ENCODE measurements around the gene CYB561D1.

The CYB561D1 gene

GRCh38 chr1:109481646-109482045 lies 12.2 kb upstream of the CYB561D1 start:
- Histone ChIP-seq H3K79me2 (ENCODE audit: control insufficient read depth, low read length) (peaks cover 14% of the 10 kb centered on the region), H3K4me2 (ENCODE audit: low read length) (no peak overlapping the region), H3K36me3 (ENCODE audit: control insufficient read depth, low read length) (peaks cover 10% of the 10 kb centered on the region; the same call in 1 of the 2 replicates), H3F3A (ENCODE audit: control insufficient read depth, insufficient read depth) (no peaks in the 10 kb centered on the region), H3K9me2 (replicated peaks; ENCODE audit: control insufficient read depth, low read length) (no peaks in the 10 kb centered on the region), H3K9me3 (ENCODE audit: control insufficient read depth, insufficient read depth, low read length) (no peaks in the 10 kb centered on the region), H3K27ac (ENCODE audit: low read depth, low read length) (no peak overlapping the region), H3K4me3 (ENCODE audit: low read length) (no peak overlapping the region), H4K20me1 (ENCODE audit: control insufficient read depth, insufficient read depth, low read depth, low read length) (no peaks in the 10 kb centered on the region), H3K27me3 (ENCODE audit: control insufficient read depth, low read length) (peaks cover 25% of the 10 kb centered on the region), H3K4me1 (ENCODE audit: control insufficient read depth, low read length) (peaks cover 23% of the 10 kb centered on the region)
- no peak for TF ChIP-seq EZH2phosphoT487 (IDR thresholded peaks at IDR 0.05; ENCODE audit: borderline replicate concordance, low read length)
- no peak for TF ChIP-seq CTCF (IDR thresholded peaks at IDR 0.05; ENCODE audit: low read depth, low read length, poor library complexity, severe bottlenecking)

- Histone ChIP-seq H3K27me3 (ENCODE audit: control insufficient read depth, low read length) (peaks cover 25% of the 10 kb centered on the region), H3K4me1 (ENCODE audit: control insufficient read depth, low read length) (peaks cover 23% of the 10 kb centered on the region), H3K27ac (ENCODE audit: low read depth, low read length) (no peak overlapping the region), H3K4me3 (ENCODE audit: low read length) (no peak overlapping the region), H3K79me2 (ENCODE audit: control insufficient read depth, low read length) (peaks cover 14% of the 10 kb centered on the region), H3F3A (ENCODE audit: control insufficient read depth, insufficient read depth) (no peaks in the 10 kb centered on the region), H3K9me2 (replicated peaks; ENCODE audit: control insufficient read depth, low read length) (no peaks in the 10 kb centered on the region), H3K4me2 (ENCODE audit: low read length) (no peak overlapping the region), H3K9me3 (ENCODE audit: control insufficient read depth, insufficient read depth, low read length) (no peaks in the 10 kb centered on the region), H3K36me3 (ENCODE audit: control insufficient read depth, low read length) (peaks cover 10% of the 10 kb centered on the region; the same call in 1 of the 2 replicates), H4K20me1 (ENCODE audit: control insufficient read depth, insufficient read depth, low read depth, low read length) (no peaks in the 10 kb centered on the region)
- TF ChIP-seq EZH2phosphoT487 (IDR thresholded peaks at IDR 0.05; ENCODE audit: borderline replicate concordance, low read length) (no peak), CTCF (IDR thresholded peaks at IDR 0.05; ENCODE audit: low read depth, low read length, poor library complexity, severe bottlenecking) (no peak)
Measured at GRCh38 chr1:109482242-109482641, 11.7 kb upstream of the CYB561D1 start.

GRCh38 chr1:109482791-109483671 lies 10.9 kb upstream of the CYB561D1 start:
- Histone ChIP-seq H3K27ac (ENCODE audit: low read depth, low read length) (no peak overlapping the region), H3K9me3 (ENCODE audit: control insufficient read depth, insufficient read depth, low read length) (no peaks in the 10 kb centered on the region), H4K20me1 (ENCODE audit: control insufficient read depth, insufficient read depth, low read depth, low read length) (no peaks in the 10 kb centered on the region), H3K9me2 (replicated peaks; ENCODE audit: control insufficient read depth, low read length) (no peaks in the 10 kb centered on the region), H3K4me2 (ENCODE audit: low read length) (peak overlapping the region; percentile 99), H3K36me3 (ENCODE audit: control insufficient read depth, low read length) (peaks cover 13% of the 10 kb centered on the region; the same call in 1 of the 2 replicates), H3K4me1 (ENCODE audit: control insufficient read depth, low read length) (peaks cover 23% of the 10 kb centered on the region), H3K79me2 (ENCODE audit: control insufficient read depth, low read length) (peaks cover 14% of the 10 kb centered on the region), H3K4me3 (ENCODE audit: low read length) (peak overlapping the region; percentile 96), H3K27me3 (ENCODE audit: control insufficient read depth, low read length) (peaks cover 25% of the 10 kb centered on the region), H3F3A (ENCODE audit: control insufficient read depth, insufficient read depth) (no peaks in the 10 kb centered on the region)
- no peak for TF ChIP-seq EZH2phosphoT487 (IDR thresholded peaks at IDR 0.05; ENCODE audit: borderline replicate concordance, low read length)
- peak; percentile 55 for TF ChIP-seq CTCF (IDR thresholded peaks at IDR 0.05; ENCODE audit: low read depth, low read length, poor library complexity, severe bottlenecking)

All from DOHH2 (cell line).